SK-N-SH (cell line): Measurements from ENCODE around the gene DMD. TPM values are rescaled to one million over a fixed set of nuclear protein-coding genes. Genes with fewer than 3 reads are reported as not detected.

ENCODE experiments used
- CTCF ChIA-PET: fragments of 300-600, 350-600 bp; formaldehyde crosslinking; extraction: SDS; loops from one replicate; lab custom pipeline; 2021; lab: Yijun Ruan, JAX
- POLR2A ChIA-PET: fragments of 350-600 bp; sonication (Branson Sonifier 250); formaldehyde crosslinking; extraction: SDS; loops from one replicate; lab custom pipeline; 2020; ENCODE audit warnings: antibody characterized with exemption, inconsistent platforms; lab: Yijun Ruan, JAX
- DNase-seq: peaks from one replicate; pipeline ENCODE4 v3.0.0; 2012
- H2AFZ ChIP-seq: fragments of 200-600 bp; sonication (generic); 2 replicates; pipeline ENCODE4 v1.8.1; 2016; ENCODE audit warnings: antibody characterized with exemption, mild to moderate bottlenecking, low read depth
- H3F3A ChIP-seq: fragments of 200-600 bp; sonication (generic); replicated peaks from 2 replicates; pipeline ENCODE3; 2016; ENCODE audit warnings: antibody characterized with exemption, mild to moderate bottlenecking; ENCODE audit not compliant: insufficient read depth
- H3K27ac ChIP-seq, 2 experiments: fragments of 200-500 bp in 1 of 2; fragments of 200-600 bp in 1 of 2; sonication (Bioruptor generic) in 1 of 2; sonication (generic), shearing (Covaris generic) in 1 of 2; 2 replicates each; pipeline versions ENCODE4 v1.5.1 to v1.6.1; 2014 to 2016; ENCODE audit warnings: low read depth in 2 of 2, inconsistent platforms in 1 of 2, low read length in 1 of 2, mild to moderate bottlenecking in 1 of 2, mixed read lengths in 1 of 2
- H3K27me3 ChIP-seq: fragments of 200-600 bp; sonication (generic), shearing (Covaris generic); 2 replicates; pipeline ENCODE4 v1.6.1; 2016; ENCODE audit warnings: mixed run types; ENCODE audit not compliant: insufficient read depth
- H3K36me3 ChIP-seq, 2 experiments: fragments of 200-500 bp in 1 of 2; fragments of 200-600 bp in 1 of 2; sonication (Bioruptor generic) in 1 of 2; sonication (generic) in 1 of 2; replicated peaks in 1 of 2; 2 replicates each; pipeline versions ENCODE3 to v1.5.1; 2014 to 2016; ENCODE audit warnings: low read length in 1 of 2, mild to moderate bottlenecking in 1 of 2; ENCODE audit not compliant: insufficient read depth in 2 of 2, control insufficient read depth in 1 of 2
- H3K4me1 ChIP-seq, 2 experiments: fragments of 200-500 bp in 1 of 2; fragments of 200-600 bp in 1 of 2; sonication (Bioruptor generic) in 1 of 2; sonication (generic), shearing (Covaris generic) in 1 of 2; 2 replicates each; pipeline versions ENCODE4 v1.5.1 to v1.6.1; 2014 to 2016; ENCODE audit warnings: low read depth in 1 of 2, low read length in 1 of 2, mixed run types in 1 of 2; ENCODE audit not compliant: insufficient read depth in 2 of 2, control insufficient read depth in 1 of 2
- H3K4me2 ChIP-seq: fragments of 200-600 bp; sonication (generic), shearing (Covaris generic); 2 replicates; pipeline ENCODE4 v1.6.1; 2017; ENCODE audit warnings: mixed run types
- H3K4me3 ChIP-seq, 2 experiments: fragments of 200-500 bp in 1 of 2; fragments of 200-600 bp in 1 of 2; sonication (Bioruptor generic) in 1 of 2; sonication (generic), shearing (Covaris generic) in 1 of 2; 2 replicates each; pipeline versions ENCODE4 v1.5.1 to v1.8.1; 2014 to 2016; ENCODE audit warnings: low read depth in 2 of 2, inconsistent platforms in 1 of 2, low read length in 1 of 2, mild to moderate bottlenecking in 1 of 2, mixed read lengths in 1 of 2, moderate library complexity in 1 of 2
- H3K79me2 ChIP-seq: fragments of 200-600 bp; sonication (generic); 2 replicates; pipeline ENCODE4 v1.8.1; 2017; ENCODE audit warnings: mild to moderate bottlenecking; ENCODE audit not compliant: insufficient read depth
- H3K9ac ChIP-seq: fragments of 200-600 bp; sonication (generic); 2 replicates; pipeline ENCODE4 v1.6.1; 2017; ENCODE audit warnings: mixed run types
- H3K9me2 ChIP-seq: fragments of 200-600 bp; sonication (generic); 2 replicates; pipeline ENCODE4 v1.6.1; 2017; ENCODE audit warnings: mixed run types
- H3K9me3 ChIP-seq: fragments of 200-600 bp; sonication (generic); 2 replicates; pipeline ENCODE4 v1.6.1; 2017; ENCODE audit warnings: mixed run types, mild to moderate bottlenecking, moderate library complexity
- H4K20me1 ChIP-seq: fragments of 200-600 bp; sonication (generic); 2 replicates; pipeline ENCODE4 v1.6.1; 2017; ENCODE audit warnings: mild to moderate bottlenecking, mixed run types; ENCODE audit not compliant: insufficient read depth
- CHD2 ChIP-seq: fragments of 150-350 bp; IDR thresholded peaks from 2 replicates; pipeline ENCODE4 v1.6.1; 2018; ENCODE audit warnings: low read length; ENCODE audit not compliant: partially characterized antibody
- ELF1 ChIP-seq: IDR thresholded peaks from 2 replicates; pipeline ENCODE4 v1.4.0; 2012
- EP300 ChIP-seq, 2 experiments: IDR thresholded peaks; 2 replicates each; pipeline versions ENCODE4 v1.4.0 to v1.6.1; 2012; ENCODE audit warnings: borderline replicate concordance in 1 of 2, low read depth in 1 of 2, low read length in 1 of 2
- FOXJ3 ChIP-seq: sonication (generic); formaldehyde crosslinking; IDR thresholded peaks from 2 replicates; pipeline ENCODE4 v1.5.1; 2020; ENCODE audit warnings: mild to moderate bottlenecking, missing genetic modification reagents
- FOXM1 ChIP-seq: IDR thresholded peaks from 2 replicates; pipeline ENCODE4 v1.4.0; 2012; ENCODE audit warnings: low read depth, mild to moderate bottlenecking
- GABPA ChIP-seq: IDR thresholded peaks from 2 replicates; pipeline ENCODE4 v1.4.0; 2012; ENCODE audit warnings: low read depth, mild to moderate bottlenecking
- GATA2 ChIP-seq: sonication (generic); formaldehyde crosslinking; IDR thresholded peaks from 2 replicates; pipeline ENCODE4 v1.5.0; 2020; ENCODE audit warnings: mild to moderate bottlenecking, missing genetic modification reagents
- MXI1 ChIP-seq: IDR thresholded peaks from 2 replicates; pipeline ENCODE4 v1.6.1; 2012; ENCODE audit warnings: mild to moderate bottlenecking, low read depth, low read length, improper control_type of control experiment
- NFIC ChIP-seq: IDR thresholded peaks from 2 replicates; pipeline ENCODE4 v1.4.0; 2012; ENCODE audit warnings: borderline replicate concordance
- NRF1 ChIP-seq: IDR thresholded peaks from 2 replicates; pipeline ENCODE4 v1.6.1; 2012; ENCODE audit warnings: low read depth, mild to moderate bottlenecking, low read length
- POLR2AphosphoS5 ChIP-seq: IDR thresholded peaks from 2 replicates; pipeline ENCODE4 v1.6.1; 2012; ENCODE audit warnings: low read depth, low read length
- RAD21 ChIP-seq: IDR thresholded peaks from 2 replicates; pipeline ENCODE4 v1.6.1; 2012; ENCODE audit warnings: mild to moderate bottlenecking, low read length
- RCOR1 ChIP-seq: fragments of 150-350 bp; IDR thresholded peaks from 2 replicates; pipeline ENCODE4 v1.6.1; 2017; ENCODE audit warnings: antibody characterized with exemption, low read length
- SIN3A ChIP-seq: IDR thresholded peaks from 2 replicates; pipeline ENCODE4 v1.6.1; 2012; ENCODE audit warnings: low read depth, mild to moderate bottlenecking, low read length, moderate library complexity, borderline replicate concordance
- TAF1 ChIP-seq: IDR thresholded peaks from 2 replicates; pipeline ENCODE4 v1.6.1; 2012; ENCODE audit warnings: low read depth, mild to moderate bottlenecking, low read length, moderate library complexity, borderline replicate concordance
- TEAD4 ChIP-seq: IDR thresholded peaks from 2 replicates; pipeline ENCODE4 v1.4.0; 2012; ENCODE audit warnings: mild to moderate bottlenecking, borderline replicate concordance; ENCODE audit not compliant: insufficient read depth
- YY1 ChIP-seq: IDR thresholded peaks from 2 replicates; pipeline ENCODE4 v1.4.0; 2012; ENCODE audit warnings: low read depth, mild to moderate bottlenecking
- WGBS: methylation state at CpG from one replicate; pipeline ENCODE4 v1.1.6; 2017; ENCODE audit warnings: low lambda C conversion rate; 5-methylcytosine and 5-hydroxymethylcytosine counted together
- polyA plus RNA-seq, 3 experiments: library from polyadenylated mRNA; depleted of rRNA; stranded (reverse); fragments of >200 nt; gene quantifications; 2 replicates each; pipeline ENCODE4 v1.2.3, GENCODE V29; 2012
- TF ChIP-seq, protein P1 (sequence below): fragments of 150-350 bp; IDR thresholded peaks from 2 replicates; pipeline ENCODE4 v1.6.1; 2016; ENCODE audit warnings: mild to moderate bottlenecking, low read depth, low read length
- TF ChIP-seq, protein P2 (sequence below): IDR thresholded peaks from 2 replicates; pipeline ENCODE4 v1.4.0; 2012; ENCODE audit warnings: low read depth, borderline replicate concordance
- TF ChIP-seq, protein P3 (sequence below): IDR thresholded peaks from 2 replicates; pipeline ENCODE4 v1.4.0; 2012; ENCODE audit warnings: low read depth
- TF ChIP-seq, protein P4 (sequence below): IDR thresholded peaks from 2 replicates; pipeline ENCODE4 v1.4.0; 2012; ENCODE audit warnings: low read depth, borderline replicate concordance

Gene DMD
- polyA plus RNA-seq, 1 of the 3 experiments (the other 2 are of a cell fraction), result 3.9 TPM

DNA sequence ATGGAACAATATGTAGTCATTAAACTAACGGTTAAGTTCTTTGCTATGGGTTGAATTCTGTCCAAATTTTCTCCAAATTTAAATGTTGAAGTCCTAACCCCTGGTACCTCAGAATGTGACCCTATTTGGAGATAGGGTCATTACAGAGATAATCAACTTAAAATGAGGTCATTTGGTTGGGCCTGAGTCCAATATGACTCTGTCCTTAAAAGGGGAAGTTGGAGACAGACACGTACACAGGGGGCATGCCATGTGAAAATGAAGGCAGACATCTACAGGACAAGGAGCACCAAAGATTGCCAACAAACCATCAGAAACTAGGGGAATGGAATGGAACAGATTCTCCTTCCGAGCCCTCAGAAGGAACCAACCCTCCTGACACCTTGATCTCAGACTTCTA lies 1647.6 kb downstream of the DMD start (continued):
- TF ChIP-seq, protein P1, sequence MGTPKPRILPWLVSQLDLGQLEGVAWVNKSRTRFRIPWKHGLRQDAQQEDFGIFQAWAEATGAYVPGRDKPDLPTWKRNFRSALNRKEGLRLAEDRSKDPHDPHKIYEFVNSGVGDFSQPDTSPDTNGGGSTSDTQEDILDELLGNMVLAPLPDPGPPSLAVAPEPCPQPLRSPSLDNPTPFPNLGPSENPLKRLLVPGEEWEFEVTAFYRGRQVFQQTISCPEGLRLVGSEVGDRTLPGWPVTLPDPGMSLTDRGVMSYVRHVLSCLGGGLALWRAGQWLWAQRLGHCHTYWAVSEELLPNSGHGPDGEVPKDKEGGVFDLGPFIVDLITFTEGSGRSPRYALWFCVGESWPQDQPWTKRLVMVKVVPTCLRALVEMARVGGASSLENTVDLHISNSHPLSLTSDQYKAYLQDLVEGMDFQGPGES, result no peak
- no peak for TF ChIP-seq RCOR1
- TF ChIP-seq, protein P2, sequence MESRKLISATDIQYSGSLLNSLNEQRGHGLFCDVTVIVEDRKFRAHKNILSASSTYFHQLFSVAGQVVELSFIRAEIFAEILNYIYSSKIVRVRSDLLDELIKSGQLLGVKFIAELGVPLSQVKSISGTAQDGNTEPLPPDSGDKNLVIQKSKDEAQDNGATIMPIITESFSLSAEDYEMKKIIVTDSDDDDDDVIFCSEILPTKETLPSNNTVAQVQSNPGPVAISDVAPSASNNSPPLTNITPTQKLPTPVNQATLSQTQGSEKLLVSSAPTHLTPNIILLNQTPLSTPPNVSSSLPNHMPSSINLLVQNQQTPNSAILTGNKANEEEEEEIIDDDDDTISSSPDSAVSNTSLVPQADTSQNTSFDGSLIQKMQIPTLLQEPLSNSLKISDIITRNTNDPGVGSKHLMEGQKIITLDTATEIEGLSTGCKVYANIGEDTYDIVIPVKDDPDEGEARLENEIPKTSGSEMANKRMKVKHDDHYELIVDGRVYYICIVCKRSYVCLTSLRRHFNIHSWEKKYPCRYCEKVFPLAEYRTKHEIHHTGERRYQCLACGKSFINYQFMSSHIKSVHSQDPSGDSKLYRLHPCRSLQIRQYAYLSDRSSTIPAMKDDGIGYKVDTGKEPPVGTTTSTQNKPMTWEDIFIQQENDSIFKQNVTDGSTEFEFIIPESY, result no peak
- no peak for TF ChIP-seq NFIC
- TF ChIP-seq FOXJ3 (CRISPR knock-in tag), result no peak
- TF ChIP-seq, protein P3, sequence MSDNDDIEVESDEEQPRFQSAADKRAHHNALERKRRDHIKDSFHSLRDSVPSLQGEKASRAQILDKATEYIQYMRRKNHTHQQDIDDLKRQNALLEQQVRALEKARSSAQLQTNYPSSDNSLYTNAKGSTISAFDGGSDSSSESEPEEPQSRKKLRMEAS, result no peak

DNA sequence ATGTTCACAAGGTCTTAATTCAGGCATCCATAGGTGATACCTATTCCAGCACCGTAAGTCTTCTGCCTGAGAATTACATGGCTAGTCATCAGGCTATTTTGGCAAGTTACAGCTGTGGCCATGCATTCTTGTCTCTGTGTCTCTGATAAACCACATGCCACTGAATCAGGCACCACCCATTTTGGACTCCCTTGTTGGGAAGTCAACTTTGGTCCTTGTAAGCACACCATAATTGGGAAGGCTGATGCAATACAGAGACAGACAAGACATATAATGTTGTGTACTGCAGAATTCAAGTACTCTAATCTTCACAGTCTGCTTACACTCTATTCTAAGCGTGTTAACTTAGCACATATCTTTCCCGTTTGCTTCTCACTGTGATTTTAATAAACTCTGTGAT lies 1655.8 kb downstream of the DMD start:
- no peak overlapping the region for H2AFZ ChIP-seq
- TF ChIP-seq, protein P3, result no peak
- TF ChIP-seq GABPA (no peak), YY1 (no peak), TEAD4 (no peak), MXI1 (no peak), SIN3A (no peak), TAF1 (no peak), GATA2 (CRISPR knock-in tag) (no peak), FOXM1 (no peak), RCOR1 (no peak), POLR2AphosphoS5 (no peak), RAD21 (no peak), EP300 (IDR thresholded peaks at IDR 0.05; ENCODE audit: borderline replicate concordance in 1 of 2, low read depth in 1 of 2, low read length in 1 of 2) (no peak), NRF1 (no peak), CHD2 (no peak), ELF1 (no peak)
- TF ChIP-seq, protein P4, sequence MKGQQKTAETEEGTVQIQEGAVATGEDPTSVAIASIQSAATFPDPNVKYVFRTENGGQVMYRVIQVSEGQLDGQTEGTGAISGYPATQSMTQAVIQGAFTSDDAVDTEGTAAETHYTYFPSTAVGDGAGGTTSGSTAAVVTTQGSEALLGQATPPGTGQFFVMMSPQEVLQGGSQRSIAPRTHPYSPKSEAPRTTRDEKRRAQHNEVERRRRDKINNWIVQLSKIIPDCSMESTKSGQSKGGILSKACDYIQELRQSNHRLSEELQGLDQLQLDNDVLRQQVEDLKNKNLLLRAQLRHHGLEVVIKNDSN, result no peak
- TF ChIP-seq, protein P2, result no peak
- TF ChIP-seq, all 33 proteins: peak for 0
- Histone ChIP-seq H3K36me3 (no peaks in the 10 kb centered on the region), H3K9me3 (no peaks in the 10 kb centered on the region), H4K20me1 (no peaks in the 10 kb centered on the region), H3K4me1 (no peaks in the 10 kb centered on the region), H3K4me2 (no peak overlapping the region), H3K27me3 (no peaks in the 10 kb centered on the region), H3K79me2 (no peaks in the 10 kb centered on the region), H3K27ac (no peak overlapping the region), H3K9ac (no peak overlapping the region), H3K9me2 (no peaks in the 10 kb centered on the region), H3F3A (no peaks in the 10 kb centered on the region), H3K4me3 (no peak overlapping the region)
- WGBS, result 31% methylated on average over 3 of the region's 3 CpGs
- DNase-seq, result no peak
- POLR2A ChIA-PET, result no interaction called here
- CTCF ChIA-PET, result no interaction called here
